GM21515 (cell line): ENCODE data around the gene SPRY4.
A peak's percentile ranks its signal among the peaks of the same experiment; 100 is the strongest.
"Not testable (repeated sequence)": the region's sequence is repeated elsewhere in the genome, so short reads cannot be mapped to it uniquely, and the experiment has no call there.

ENCODE experiments used
- ATAC-seq: cut with Tn5 transposase; IDR thresholded peaks from one replicate; pipeline ENCODE4 v1.9.1; 2021; ENCODE audit not compliant: unreplicated experiment

Gene SPRY4, protein sequence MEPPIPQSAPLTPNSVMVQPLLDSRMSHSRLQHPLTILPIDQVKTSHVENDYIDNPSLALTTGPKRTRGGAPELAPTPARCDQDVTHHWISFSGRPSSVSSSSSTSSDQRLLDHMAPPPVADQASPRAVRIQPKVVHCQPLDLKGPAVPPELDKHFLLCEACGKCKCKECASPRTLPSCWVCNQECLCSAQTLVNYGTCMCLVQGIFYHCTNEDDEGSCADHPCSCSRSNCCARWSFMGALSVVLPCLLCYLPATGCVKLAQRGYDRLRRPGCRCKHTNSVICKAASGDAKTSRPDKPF

DNA sequence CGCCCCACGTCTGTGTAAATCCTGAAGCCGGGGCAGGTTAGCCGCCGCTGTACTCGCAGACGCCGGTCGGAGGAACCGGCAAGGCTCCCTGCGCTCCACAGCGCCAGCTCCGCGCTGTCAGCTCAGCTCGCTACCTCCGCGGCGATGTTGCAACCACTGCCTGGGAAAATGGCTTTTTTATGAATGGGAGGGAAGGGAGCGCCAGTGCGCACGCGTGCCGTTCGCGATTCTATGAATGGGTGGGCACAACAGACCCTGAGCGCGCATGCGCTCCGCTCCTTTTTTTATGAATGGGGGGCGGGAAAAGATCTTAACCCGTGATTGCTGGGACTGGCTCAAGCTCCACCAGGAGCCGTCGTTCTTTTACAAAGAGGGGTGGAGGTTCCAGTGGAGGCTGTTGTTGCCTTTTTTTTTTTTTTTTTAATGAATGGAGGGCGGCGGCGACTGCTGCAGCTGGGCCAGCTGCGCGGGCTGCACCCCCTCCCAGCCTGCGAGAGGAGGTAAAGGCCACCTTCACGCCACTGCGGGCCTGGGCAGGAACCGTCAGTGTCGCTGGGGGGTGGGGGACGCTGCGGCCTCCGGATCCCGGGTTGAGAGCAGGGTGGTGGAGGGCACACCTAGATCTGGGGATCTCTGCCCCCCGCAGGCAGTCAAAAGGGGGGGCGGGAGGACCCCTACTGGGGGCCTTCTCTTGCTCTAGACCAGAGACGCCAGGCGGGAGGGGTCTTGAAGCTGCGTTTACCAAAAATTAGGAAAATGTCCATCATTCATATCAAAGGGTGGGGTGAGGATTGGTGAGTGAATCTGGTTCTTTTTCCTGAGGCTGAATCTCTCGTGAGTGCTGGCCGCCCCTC, at the start of gene SPRY4:
Gene SPRY4 (minus strand): TSS at position 151 of the 854 bp plus-strand sequence. CDS start 9,913 bp downstream, outside the sequence.
- peak; percentile 69 for ATAC-seq

DNA sequence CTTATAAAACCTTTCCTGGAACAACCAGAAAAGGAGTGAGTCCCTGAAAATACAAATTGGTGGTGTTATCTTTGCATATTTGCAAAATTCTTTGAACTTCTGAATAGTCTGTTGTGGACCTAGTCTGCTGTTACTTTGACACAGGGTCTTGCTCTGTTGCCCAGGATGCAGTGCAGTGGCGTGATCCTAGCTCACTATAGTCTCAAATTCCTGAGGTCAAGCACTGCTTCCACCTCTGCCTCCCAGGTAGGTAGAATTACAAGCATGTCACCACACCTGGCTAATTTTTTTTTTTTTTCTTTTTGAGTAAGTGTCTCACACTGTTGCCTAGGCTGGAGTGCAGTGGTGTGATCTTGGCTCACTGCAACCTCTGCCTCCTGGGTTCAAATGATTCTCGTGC, 43.7 kb upstream of the SPRY4 start:
- no peak for ATAC-seq

DNA sequence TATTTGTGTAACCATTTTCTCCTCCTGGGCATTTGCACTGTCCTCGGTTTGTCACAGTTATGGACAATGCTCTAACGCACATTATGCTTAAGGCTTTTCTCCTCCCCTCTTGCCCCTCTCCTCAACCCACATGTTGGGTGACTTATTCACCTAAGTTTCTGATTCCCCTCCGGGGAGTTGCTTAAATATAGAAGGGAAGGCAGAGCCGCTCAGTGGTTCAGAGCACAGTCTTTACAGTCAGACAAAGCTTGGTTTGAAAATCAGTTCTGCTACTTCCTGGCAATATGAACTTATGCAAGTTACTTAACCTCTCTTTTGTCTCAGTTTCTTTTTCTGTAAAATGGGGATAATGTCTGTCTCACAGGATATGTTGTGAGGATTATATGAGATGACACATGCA, 41.2 kb upstream of the SPRY4 start:
- no peak for ATAC-seq

DNA sequence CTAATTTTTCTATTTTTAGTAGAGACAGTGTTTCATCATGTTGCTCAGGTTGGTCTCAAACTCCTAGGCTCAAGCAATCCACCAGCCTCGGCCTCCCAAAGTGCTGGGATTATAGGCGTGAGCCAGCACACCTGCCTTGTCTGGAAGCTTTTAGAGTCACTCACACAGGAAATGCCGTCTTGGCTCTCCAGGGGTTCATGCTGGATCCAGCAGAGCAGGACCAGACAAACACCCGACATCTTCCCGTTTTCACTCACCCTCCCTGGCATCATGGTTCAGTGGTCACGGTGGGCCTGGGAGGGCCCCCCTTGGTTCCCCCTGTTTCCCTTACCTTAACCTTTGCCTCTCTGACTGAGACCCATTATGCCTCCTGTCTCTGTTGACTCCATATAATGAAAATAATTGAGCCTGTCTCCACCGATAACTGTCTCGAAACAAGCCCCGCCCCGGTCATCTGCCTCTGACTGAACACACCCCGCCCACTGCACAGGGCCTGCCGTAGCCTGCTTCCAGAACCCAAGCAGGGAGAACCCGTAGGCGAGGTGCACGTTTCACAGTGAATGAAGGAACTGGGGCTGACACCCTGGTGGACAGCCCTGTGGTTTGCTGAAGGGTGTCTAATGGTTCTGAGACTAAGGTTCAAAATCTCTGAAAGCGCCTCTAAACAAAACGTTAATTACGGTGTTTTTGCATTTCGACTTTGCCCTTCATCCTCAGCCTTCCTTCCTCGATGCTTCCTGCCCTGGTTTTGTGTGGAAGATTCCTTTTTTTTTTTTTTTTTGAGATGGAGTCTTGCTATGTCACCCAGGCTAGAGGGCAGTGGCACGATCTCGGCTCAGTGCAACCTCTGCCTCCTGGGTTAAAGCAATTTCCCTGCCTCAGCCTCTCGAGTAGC, 39.7 kb upstream of the SPRY4 start:
- ATAC-seq: peak; percentile 51

DNA sequence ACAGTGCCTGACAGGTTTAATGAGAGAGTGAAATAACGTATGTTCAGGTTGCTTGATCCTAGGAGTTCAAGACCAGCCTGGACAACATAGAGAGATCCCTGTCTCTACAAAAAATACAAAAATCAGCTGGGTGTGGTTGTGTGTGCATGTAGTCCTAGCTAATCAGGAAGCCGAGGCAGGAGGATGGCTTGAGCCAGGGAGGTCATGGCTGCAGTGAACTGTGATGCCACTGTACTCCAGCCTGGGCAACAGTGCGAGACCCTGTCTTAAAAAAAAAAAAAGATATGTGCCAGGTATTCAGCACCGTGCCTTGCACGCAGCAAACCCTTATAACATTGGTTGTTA, 38.8 kb upstream of the SPRY4 start:
- no peak for ATAC-seq

DNA sequence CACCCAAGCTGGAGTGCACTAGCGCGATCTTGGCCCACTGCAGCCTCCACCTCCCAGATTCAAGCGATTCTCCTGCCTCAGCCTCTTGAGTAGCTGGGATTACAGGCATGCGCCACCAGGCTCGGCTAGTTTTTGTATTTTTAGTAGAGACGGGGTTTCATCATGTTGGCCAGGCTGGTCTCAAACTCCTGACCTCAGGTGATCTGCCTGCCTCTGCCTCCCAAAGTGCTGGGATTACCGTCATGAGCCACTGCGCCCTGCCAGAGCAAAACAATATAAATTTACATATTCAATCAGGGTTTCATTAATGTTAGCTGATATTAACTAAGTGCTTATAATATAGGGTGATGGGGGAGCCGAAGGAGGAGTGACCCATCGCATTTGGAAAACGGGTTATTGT, 37.4 kb upstream of the SPRY4 start:
- ATAC-seq: not testable (repeated sequence)

DNA sequence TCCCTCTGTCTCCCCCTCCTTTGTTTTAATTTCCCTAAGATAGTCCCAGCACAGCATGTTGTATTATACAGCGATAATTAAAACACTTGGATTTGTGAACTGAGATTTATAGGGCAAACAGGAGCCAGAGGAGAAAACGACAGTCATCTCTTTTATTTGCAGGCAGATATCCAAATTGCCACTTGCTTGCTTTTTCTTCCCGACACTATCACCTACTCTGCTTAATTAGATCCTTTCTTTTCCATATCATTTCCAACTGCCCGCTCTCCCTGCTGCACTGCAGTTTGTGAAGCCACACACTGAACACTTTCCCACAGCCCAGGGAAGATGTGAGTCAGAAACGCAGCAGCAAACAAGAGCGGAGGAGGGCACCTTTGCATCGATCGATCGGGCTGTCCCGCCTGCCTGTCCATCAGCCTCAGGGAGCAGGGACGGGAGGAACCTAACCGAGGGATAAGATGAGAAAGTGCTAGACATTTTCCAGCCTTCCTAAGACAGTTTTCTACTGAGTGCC, 35.8 kb upstream of the SPRY4 start:
- no peak for ATAC-seq

DNA sequence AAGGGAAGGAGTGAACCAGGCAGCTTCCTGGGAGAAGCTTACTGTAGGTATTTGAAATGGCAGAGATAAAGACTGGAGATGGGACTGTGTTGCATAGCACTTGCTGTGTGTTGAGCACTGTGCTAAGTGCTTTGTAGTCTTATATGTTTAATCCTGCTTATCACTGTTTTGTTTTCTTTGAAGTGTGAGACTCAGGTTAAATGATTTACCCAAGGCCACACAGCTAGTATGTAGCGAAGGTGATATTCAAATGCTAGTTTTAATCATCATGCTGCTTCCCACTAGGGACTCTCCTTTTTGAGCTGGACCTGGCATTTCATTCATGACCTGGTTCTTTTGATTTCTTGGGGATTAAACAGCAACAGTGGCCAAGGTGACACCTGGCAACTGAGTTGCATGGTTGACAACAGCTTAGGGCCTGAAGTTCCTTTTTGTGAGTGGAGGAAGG, 35.3 kb upstream of the SPRY4 start:
- no peak for ATAC-seq

DNA sequence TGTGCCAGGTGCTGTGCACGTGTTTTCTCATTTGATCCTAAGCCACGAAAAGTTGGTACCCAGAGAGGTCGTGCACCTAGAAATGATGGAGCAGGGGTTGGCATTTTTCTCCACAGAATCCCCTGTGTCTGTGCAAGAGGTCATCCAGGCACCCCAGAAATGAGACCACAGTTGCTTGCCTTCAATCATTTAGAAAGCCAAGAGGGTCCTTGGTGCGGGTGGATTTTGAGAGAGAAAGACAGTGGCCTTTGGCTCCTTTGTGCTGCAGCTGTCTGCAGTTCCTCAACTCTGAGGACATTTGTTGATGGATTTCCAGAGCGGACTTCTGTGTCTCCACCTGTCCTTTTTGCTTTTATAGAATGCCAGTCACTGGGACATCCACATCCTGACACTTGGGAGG, 33.8 kb upstream of the SPRY4 start:
- ATAC-seq: no peak

DNA sequence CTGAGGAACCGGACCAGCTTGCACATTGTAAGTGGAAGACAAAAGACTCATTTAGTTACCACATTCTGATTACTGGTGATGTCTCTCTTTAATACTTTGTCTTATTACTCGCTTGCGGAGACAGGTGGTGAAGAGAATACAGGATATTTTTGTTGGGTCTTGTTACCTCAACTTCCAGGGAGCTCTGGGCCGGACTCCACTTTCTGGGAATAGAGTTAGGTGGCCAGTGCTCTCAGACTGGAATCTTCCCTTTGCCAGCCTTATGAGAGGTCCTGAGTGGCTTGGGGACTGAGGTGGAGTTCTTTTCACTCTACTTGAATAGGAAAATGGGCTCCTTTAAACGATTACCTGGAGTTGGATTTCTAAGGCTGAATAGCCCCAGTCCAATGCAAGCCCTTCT, 33.3 kb upstream of the SPRY4 start:
- no peak for ATAC-seq

DNA sequence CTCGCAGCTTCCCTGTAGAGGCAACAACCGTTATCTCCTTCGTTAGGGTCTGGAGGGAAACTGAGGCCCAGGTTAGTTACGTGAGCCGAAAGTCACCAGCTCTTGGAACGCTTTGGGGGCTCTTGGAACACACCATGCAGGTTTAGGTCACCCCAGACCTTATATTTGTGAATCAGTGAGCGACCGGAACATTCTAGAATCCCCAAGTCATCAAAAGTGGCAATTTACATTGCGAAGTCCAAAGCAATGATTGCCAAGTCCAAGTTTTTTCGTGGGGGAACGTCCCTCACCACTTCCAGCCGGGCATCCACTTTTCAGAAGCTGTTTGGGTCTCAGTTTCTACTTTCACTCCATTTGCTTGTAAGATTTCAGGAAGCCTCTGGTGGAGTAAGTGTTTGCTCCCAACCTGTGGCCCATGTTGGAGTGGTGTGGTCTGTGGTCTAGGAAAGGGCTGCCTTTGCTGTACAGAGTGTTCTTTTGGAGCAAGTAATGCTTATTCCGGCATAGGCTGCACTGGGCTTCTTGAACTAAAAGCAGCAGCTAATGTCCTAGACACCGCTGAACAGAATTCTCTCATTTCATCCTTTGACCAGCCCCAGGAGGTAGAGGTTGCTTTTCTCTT, 32.8 kb upstream of the SPRY4 start:
- no peak for ATAC-seq

DNA sequence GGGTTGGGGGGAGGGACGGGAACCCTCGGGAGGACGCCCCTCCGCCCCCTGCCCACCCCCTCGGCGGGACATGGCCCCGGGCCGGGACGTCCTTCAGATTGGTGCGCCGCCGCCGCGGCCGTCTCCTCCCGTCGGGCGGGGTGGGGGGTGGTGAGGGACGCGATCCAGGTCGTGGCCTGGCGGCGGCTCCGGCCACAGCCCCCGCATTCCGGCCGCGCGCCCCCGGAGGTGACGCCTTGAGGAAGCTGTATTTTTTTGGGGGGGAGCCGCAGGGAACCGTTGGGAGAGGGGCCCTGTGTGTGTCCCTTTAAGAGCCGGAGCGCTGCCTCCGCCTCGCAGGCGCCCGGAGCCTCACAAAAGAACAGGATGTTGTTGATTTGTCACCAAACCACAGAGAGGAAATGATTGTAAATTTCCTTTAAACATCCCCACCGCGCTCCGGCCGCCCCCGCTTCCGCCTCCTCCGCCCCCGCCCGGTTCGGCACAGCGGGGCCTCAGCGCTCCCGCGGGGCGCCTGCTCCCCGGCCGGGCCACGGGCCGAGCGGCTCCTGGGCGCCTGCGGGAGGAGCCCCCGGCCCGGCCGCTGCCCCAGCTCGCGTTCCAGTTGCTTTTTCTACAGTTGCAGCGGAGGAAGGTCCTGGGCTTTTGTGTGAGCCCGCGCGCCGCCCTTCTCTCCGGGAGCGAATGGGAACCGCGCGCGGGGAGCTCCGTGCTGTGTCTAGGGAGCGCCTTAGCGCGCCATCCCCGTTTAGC, 32.1 kb upstream of the SPRY4 start:
- ATAC-seq: peak; percentile 91

DNA sequence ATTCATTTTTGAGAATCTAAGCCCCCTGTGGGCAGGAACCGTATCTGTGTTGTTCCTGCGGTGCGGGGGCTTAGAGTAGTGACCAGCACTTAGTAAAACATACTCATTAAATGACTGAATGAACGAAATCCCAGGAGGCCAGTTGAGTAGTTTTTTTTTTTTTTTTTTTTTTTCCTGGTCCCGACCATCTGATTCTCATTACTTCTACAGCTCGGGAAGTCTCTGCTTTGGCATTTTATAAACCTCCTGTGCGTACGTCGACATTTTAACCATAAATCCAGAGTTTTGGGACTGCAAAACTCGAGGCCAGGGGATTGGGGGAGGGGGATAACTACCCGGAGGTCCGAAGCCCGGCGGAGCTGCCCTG, 31.5 kb upstream of the SPRY4 start:
- no peak for ATAC-seq

DNA sequence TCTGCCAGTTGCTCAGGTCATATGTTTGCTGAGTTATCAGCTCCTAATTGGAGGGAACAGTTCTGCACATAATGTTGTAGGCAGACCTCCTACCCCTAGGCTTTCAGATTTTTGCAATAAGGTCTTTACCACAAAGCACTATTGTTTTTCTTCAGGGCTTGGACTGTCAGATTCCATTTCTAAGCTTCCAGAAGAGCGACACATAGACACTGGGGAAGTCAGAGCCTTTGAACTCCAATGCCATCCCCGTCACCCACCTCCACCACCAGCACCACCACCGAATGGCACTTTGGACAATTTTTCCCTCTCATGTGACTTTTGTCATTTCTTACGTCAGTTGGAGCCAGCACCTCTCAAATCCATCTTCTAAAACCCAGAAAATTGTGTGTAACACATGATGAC, 28.3 kb upstream of the SPRY4 start:
- no peak for ATAC-seq

DNA sequence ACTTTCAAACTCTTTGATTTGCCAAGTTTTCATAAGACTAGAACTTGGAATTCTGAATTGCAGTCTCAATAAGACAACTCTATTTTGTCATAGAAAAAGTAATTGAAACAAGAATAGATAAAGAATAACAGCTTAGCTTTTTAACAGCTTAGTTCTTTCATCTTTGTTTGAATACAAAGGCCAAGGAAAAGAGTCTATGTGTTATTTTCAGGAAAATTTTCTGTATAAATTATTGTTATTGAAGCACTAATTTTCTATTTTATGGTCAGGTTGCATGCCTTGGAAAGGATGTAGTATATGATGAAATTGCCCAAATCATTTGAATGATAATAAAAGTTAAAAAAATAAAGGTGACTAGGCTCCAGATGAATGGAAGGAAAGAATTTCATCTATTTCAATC, 25.2 kb upstream of the SPRY4 start:
- ATAC-seq: no peak

DNA sequence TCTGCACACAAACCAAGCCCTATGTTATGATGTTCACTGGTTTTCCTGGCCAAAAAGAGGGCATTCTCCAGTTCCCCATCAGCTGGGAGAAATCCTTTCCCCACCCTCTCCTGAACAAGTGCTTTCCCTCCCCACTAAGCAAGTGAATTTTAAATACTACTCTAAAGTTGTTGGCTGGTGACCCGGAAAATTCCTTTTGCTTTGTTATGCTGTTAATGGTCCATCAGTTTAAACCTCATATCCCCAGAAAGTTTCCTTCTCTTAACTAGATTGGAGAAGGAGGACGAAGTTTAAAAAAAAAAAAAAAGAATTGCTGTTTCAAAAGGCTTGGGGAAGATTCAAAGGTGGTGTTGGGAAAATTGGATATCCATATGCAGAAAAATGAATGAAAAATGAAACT, 21.9 kb upstream of the SPRY4 start:
- no peak for ATAC-seq

DNA sequence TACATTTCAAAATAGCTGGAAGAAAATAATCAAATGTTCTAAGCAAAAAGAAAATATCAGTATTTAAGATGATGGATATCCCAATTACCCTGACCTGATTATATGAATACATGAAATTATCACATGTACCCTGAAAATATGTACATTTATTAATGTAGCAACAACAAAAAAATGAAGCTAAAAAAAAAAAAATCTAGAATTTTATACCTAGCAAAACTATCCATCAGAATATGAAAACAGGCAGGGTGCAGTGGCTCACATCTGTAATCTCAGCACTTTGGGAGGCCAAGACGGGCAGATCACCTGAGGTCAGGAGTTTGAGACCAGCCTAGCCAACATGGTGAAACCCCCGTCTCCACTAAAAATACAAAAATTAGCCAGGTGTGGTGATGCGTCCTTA, 20.1 kb upstream of the SPRY4 start:
- not testable (repeated sequence) for ATAC-seq

DNA sequence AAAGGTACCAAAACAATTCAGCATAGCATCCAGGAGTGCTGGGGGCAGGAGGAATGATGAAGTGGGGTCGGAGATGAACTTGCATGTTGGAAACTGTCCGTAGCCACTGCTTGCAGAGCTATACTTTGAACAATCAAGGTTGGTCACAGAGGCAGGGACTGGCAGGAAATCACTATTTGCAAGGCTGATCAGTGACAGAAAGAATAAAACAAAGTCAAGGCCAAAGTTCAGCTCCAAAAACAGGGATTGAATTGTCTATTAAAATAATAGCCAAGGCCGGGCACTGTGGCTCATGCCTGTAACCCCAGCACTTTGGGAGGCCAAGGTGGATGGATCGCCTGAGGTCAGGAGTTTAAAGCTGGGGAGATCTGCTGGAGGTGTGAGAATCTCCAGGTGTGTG, 18.7 kb upstream of the SPRY4 start:
- ATAC-seq: no peak

DNA sequence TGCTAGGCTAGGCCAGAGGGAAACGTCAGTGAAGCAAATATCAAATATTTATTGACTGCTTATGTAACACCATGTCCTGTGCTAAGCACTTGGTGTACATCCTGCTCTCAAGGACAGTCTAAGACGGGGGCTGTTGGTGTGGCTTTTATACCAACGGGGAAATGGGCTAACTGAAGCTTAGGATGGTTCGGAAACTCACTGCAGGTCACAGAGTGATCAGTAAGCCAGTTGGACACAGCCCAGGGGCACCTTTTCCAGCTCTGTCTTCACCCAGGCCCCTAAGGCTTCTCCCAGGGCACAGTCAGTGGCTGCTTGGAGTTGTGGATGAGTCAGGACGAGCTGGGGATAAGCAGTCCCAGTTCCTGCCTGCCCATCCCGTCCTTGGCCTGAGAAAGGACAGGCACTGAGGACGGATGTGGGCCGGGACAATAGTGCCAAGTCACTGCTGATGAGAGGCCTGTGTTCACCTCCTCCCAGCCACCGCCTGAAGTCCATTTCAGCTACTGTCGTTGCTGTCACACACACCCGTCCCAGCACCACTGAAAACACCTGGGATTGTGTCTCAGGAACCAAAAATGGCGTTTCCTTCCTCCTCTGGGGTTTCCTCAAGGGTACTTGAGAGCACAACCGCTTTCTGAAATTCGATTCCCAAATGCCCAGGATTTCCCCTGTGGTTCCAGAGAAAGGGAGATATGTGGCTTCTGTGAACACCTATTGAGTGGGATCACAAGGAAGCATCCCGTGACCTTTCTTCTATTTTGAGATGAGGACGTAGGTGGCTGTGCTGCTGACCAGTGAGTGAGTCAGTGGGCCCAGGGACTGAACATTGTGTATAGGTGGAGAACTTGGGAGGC, 17.5 kb upstream of the SPRY4 start:
- ATAC-seq: no peak
